ENCODE results near the gene CP.
A peak's percentile ranks its signal among the peaks of the same experiment; 100 is the strongest.
"Not testable (repeated sequence)": the region's sequence is repeated elsewhere in the genome, so short reads cannot be mapped to it uniquely, and the experiment has no call there.

Gene CP

DNA sequence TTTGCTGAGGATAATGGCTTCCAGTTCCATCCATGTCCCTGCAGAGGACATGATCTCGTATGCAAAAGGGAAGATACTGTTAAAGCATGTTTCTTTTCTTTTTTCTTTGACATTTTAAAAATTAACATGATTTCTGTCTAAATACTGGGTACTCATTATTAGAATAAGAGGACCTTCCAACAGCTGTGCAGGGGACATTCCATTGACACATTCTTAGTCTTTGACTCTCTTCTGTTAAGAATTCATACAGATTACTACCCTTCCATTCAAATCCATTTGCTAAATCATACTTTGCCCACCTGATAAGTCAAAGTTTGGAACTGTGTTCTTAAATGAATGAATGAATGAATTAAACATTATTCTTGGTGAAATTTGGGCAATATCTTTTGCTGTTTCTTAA, 5.1 kb upstream of the CP start:
- DNase-seq, result no peak

DNA sequence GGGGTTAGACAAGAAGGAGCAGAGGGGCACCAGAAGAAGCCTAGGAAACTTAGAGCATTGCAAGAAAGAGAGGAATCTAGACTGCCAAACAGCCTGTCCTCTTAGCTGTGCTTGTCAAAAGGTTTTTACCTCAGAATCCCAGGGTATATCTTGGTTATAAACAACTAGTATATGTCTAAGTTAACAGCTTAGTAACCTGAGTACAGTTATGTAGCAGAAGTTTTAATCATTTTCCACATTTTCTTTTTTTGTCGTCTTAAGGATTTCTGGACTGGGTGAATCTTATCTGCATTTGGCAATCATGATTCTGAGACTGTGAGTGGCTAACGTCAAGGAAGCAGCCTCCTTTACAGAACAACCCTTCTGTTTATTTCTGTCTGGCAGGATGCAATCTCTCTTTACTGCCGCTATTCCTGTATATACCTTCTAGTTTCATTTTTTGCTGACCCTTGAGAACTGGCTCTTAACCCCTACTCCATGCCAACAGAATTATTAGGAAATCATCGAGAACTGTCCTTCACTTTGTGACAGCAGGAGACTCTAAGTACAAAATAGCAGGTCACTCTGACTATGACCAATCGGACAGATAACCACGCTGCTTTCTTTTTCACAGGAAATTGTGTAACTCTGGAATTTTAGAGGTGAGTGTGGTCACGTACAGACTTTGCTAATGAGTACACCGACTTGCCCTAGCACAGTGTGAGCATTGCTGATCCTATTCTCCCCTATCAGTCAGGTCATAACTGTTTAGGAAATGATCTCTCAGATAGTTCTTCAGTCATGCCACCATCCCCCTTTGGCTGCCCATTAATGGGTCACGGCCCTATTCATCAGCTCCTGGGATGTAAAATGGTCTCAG, 3.3 kb upstream of the CP start:
- DNase-seq, result peak; percentile 92

DNA sequence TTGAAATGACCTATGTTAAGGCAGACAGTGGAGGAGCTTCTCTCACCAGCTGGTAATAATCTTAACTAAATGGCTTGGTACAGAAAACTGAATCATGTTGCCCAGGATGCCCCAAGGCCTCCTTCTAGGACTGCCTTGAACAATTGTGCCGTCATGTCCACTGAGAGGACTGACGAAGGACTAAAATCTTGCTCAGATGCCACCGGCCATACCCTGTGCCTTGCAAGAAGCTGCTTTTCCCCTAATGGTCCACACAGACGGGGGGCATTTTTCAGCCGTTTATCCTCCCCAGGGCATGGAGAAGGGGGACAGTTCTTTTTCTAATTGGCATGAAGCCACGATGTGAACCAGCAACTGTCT, 1.8 kb upstream of the CP start:
- DNase-seq, result no peak

DNA sequence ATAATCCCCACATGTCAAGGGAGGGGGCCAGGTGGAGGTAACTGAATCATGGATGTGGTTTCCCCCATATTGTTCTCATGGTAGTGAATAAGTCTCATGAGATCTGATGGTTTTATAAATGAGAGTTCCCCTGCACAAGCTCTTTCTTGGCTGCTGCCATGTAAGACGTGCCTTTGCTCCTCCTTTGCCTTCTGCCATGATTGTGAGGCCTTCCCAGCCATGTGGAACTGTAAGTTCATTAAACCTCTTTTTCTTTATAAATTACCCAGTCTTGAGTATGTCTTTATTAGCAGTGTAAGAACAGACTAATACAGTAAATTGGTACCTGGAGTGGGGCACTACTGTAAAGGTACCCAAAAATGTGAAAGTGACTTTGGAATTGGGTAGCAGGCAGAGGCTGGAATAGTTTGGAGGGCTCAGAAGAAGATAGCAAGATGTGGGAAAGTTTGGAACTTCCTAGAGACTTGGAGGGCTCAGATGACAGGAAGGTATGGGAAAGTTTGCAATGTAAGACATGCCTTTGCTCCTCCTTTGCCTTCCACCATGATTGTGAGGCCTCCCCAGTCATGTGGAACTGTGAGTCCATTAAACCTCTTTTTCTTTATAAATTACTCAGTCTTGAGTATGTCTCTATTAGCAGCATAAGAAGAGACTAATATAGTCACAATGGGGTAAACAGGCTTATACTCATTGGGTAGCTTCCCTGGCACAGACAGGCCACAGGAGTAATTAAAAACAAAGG, 2.1 kb downstream of the CP start:
- DNase-seq, result not testable (repeated sequence)

DNA sequence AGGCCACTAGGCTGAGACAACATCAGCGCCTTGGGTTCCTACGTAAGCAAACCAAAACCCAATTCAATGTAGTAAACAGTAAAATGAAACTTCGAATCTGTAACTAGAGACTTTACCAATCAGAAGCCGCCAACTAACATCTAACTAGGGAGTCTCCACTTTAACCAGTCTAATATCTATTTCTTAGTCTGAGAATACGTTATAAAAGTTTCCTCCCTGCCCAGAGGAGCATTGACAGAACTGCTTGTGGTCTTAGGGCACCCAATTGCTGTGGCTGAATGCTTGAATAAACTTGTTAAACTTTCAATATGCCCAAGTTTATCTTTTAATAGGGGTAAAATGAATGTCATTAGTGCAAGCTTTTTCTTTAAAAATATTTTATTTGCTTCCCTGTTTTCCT, 4.3 kb downstream of the CP start:
- DNase-seq, result no peak

DNA sequence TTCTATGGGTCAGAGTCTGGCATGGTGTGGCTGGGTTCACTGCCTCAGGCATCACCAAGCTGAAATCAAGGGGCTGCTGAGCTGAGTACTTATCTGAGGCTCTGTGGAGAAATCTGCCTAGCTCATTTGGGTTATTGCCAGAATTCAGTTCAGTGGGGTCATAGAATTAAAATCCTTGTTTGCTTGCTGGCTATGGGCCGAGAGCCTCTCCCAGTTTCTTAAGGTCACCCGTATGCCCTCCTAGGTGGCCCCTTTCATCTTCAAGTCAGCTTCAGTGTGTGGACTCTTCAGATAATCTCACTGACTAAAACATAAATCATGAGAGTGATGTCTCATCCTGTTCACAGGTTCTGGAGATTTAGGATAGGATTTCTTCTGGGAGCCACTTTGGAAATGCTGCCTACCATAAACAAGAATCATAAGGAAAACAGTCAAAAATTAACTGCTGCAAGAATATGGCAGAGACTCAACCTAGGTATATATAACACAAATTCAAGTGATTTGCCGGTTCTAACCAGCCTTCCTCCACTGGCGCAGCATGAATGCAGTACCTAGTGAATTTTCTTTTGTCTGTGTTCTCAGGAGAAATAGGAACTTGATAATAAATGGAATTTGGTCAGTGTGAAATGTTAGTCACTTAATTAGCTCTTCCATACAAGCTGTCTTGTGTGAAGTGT, 5.3 kb downstream of the CP start:
- no peak for DNase-seq

DNA sequence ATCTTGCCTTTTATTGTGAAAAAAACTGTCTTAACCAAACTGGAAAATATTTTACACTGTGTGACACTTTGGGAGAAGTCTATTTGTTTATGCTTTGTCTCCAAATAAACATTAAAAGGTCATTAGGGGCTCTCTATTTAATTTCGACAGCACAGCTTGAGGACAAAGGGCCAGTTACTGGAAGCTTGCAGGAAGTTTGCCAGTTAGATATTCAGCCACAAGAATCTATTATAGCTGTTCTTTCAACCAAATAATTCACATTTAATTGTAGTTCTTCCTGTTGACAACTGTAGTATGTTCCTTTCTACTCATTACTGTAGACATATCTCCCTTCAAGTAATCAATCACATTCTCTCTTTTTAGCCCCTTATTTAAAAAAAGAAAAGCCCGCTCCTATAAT, 6.1 kb downstream of the CP start:
- no peak for DNase-seq

DNA sequence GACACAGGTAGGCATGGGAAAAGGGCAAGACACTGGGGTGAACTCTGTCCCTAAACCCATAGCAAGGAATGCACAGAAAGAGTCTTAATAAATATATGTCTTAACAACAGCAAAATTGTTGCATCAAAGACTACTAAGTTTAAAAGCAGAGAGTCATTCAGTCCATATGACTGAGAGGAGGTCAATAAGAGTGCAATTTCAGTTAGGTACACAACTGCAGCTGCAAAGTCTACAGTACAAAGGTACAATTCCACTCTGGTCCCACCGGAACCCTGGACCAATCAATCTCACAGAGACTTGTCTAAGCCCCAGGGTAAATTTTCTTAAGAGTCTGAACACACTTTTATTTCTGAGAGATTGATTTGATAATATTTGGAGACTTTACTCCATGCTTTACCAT, 6.9 kb downstream of the CP start:
- DNase-seq, result no peak

DNA sequence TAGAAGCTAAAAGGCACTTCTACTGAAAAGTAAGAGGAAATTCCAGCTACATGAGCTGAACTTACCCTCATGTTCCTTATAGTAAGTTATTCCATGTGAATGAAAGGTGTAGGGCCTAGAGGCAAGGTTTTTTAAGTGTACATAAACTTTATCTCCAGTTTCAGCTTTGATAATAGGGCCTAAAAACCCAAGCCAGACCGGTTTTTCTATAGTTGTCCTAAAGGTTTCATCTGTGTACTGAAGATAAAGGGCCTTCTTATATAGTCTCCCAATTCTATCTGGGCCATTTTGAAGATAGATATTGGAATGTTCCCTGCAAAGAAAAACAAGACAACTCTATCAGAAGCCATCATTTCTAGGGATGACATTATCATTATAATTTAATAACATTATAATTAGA, 9.2 kb downstream of the CP start:
- no peak for DNase-seq

DNA sequence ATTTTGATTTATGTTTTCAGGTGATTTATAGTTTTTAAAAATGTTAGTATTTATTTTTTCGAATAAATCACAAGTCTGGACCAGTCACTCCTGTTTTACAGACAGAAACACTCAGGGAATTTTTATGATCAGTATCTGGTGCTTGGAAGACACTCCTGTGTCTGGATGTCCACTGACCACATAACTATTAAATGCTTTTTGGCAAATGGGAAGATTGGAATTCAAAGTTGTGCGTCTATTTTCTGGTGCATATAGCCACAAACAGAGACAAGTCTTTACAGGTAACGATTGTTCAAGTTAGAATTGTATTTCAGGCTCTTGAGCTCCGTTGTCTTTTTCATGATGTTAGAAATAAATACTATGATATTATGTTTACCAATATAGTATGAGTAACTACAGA, 12.2 kb downstream of the CP start:
- no peak for DNase-seq

DNA sequence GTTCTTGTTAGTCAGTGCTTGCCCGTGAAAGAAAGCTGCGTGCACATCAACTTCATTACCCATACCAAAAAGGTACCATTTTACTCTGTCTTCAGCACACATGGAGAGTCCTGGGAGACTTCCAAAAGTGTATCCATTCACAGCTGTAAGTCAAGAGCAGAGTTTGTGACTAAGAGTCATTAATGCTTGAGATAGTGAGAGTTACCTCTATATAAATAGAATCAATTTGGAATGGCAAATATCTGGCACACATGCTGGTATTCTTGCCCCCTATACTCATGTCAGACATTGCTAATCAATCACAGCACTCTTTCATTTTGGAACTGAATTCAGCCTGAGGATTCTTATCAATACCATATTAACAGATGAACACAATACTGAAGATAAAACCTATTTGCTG, 14.2 kb downstream of the CP start:
- DNase-seq, result no peak

DNA sequence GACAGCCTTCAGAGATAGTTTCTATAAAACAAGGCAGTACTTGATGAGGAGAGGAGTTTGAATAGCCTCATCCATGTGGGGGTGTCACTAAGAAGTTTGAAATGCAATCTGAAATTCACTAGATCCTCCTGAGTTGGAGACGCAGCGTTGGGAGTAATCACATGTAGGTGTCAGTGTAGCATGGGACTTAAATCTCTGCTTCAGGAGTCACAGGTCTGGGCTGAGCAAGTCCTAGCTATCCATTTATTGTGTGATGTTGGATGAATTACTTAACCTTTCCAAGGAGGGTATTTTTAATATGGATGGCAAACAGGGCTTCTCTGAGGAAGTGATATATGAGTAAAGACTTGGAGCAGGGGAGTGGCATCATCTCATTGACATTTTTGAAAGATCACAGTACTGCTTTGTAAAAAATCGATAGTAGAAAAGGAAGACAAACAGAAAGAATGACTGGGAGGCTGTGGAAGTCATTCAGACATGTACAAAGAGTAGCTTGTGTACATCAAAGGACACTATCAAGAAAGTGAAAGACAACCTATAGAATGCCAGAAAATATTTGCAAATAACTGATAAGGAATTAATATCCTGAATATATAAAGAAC, 17.1 kb downstream of the CP start:
- DNase-seq, result no peak

DNA sequence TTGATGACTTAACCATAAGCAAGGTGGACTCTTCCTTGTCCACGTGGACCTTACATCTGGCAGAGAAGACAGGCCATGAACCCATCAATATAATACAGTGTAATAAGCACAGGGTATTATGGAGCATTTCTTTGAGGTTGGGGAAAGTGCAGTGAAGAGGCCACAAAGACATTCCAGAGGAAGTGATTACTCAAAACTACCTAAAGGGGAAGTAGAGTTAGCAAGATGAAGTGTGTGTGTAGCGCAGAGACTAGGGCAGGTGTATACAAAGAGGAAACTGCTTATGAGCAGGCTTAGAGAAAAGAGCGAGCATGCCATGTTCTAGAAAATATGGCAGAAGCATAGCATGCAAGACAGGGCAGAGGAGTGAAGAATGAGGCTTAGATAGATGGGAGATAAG, 17.9 kb downstream of the CP start:
- no peak for DNase-seq

DNA sequence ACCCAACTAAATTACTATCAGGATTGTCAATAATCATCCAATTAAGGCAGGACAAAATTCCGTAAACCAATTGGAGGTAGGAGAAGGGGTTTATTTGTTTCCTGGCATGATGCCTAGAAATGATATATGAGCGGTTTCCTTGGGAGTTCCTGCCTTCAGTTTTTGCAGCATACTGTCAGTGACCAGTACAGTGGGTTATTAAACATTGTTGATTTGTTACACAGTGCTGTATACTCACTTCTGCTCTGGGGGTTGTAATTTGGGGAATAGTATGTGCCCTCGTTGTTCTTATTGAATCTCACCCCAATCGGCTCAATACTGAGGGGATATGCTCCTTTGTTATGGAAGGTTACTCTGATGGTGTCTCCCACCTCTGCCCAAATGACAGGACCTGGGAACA, 22.2 kb downstream of the CP start:
- no peak for DNase-seq

DNA sequence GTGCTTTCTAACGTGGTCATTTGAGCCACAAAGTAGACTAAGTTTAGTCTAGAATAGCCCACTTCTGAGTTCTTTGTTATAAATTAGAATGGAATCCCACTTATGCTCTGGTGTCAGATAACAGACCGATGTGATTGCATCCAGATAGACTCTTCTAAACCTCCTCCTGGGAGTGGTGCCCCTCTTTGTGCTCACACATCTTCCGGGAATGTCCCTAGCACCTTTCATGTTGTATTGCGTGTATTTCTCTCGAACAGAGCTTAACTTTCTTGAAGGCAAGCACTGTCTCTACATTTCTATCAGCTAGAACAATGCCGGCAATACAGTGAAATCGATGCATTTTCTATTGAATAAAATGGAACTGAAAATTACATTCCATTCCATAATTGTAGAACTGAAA, 23.0 kb downstream of the CP start:
- DNase-seq, result no peak

DNA sequence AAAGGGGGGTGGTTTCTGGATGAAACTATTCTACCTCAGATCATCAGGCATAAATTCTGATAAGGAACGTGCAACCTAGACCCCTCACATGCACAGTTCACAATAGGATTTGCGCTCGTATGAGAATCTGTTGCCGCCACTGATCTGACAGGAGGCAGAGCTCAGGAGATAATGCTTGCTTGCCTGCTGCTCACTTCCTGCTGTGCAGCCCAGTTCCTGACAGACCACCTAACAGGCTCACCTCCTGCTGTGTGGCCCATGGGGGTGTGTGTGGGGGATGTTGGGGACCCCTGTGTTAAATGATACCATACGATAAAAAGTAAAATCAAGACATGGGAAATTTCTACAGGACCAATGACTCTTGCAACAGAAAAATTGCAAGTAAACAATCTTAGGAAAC, 24.0 kb downstream of the CP start:
- no peak for DNase-seq

DNA sequence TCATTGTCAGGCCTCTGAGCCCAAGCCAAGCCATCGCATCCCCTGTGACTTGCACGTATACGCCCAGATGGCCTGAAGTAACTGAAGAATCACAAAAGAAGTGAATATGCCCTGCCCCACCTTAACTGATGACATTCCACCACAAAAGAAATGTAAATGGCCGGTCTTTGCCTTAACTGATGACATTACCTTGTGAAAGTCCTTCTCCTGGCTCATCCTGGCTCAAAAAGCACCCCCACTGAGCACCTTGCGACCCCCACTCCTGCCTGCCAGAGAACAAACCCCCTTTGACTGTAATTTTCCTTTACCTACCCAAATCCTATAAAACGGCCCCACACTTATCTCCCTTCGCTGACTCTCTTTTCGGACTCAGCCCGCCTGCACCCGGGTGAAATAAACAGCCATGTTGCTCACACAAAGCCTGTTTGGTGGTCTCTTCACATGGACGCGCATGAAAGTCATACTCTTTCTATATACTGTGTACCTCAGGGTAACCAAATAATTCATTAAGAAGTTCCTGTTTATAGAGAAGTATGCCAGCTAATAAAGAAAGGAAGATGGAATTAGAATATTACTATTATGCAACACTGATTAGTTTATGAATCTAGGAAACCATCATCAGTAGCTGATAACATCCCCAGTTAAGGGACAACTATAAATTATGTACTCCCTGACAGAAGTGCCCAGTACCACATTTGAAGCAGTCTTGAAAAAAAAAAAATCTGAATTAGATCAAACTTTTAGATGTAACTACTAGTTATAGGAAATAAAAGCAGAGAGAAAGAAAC, 24.6 kb downstream of the CP start:
- DNase-seq, result not testable (repeated sequence)

DNA sequence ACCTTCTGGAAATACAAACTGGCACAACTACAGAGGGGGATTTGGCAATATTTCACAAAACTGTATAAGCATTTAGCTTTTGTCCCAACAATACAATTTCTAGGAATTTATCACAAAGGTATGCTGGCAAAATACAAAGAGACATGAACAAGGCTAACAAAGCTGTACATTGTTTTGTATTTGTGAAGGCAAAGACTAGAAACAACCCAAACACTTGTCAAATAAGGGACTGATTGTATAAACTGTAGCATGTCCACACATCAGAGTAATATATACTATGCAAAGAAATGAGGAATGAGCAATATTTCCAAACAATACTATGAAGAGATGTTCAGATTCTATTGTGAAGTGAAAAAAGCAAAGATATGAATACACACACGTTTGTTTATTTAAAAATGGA, 26.4 kb downstream of the CP start:
- DNase-seq, result no peak

DNA sequence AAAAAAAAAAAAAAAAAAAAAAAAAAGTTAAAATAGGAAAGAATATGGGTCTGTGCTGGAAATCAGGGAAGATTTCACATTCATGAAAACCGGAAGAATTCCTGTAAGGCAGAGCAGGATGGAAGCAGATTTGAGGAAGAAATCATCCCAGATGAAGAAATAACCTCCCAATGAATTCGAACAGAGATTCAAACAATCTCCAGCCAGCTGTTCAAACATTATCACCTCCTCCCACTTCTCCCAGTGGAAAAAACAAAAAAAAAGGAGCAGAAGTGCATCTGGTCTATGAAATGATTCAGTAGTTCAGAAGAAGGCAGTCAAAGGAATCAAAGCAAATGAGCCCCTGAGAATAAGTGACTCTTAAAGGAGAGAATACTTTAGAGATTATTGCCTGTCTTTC, 33.1 kb downstream of the CP start:
- DNase-seq, result no peak

DNA sequence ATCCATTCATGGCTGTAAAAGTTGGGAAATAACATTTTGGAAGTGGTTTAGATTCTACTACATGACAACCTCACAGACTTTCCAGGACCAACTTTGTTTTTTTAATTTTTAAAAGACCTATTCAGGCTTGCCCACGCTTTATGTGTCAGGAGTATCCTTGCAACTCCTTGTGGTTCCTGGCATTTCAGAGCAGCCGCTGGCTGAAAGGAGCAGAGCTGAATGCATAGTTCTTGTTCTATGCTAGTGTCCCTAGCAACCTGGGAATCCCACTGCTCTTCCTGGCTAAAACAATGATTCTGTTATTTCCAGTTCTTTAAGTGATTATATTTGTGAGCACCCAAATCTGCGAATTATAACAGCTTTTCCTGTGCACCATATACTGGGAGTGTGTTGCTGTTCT, 34.9 kb downstream of the CP start:
- no peak for DNase-seq

DNA sequence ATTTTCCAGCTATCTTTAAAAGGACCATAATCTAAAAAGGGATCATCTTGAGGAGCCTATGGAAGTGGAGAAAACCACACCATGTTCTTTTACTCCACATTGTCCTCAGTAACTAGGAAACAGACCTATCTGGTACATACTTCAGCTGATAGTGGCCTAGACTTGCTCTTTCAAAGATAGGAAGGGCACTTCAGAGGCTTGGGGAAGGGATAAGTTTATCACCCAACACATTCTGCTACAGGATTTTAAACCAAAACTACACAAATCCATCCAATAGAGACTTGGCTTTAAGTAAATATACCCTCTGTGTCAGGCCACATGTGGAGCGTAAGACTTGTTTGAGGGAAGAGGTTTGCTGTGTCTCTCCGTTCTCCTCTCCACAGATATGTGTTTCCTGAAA, 35.4 kb downstream of the CP start:
- no peak for DNase-seq

DNA sequence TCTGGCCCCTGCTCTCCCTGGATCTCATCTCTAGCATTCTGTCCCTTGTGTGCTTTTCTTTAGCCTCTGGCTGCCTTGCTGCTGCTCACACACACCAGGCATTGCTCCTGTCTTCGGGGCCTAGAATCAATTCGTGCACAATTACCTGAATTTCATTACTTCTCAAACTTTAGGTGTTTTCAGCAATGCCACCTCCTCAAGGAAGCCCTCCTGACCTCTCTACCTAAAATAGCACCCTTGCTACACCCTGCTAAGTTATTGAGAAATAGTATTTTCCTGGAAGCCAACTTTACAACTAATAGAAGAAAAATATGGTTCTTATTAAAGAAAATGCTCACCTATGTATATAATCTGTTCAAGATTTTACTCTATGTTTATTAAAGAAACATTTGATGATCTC, 40.4 kb downstream of the CP start:
- no peak for DNase-seq

DNA sequence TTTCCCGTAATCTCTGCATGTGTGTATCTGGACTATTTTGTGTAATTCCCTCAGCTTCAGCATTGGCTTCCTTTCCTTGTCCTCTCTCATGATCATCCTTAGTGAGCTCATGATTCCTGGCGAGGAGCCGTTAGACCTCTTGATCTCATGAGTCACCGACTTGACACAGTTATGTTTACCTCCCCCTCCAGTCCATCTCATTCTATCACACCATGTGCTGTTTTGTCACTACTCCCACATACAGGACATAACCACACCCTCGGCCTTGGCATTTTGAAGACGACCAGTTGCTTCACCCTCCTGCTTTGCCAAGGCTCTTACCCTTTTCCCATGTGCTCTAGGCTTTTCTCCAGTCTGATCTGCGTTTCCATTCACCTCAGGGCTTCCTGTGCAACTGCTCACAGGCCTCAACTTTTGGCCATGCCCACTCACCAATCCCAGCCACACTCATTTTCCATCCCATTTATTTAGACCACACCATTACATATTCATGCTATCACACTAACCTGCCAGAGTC, 41.5 kb downstream of the CP start:
- DNase-seq, result peak; percentile 97

Data from kidney glomerular epithelial cell (primary cell).